Thyroid gland (tissue), 4 donors: ENCODE measurements around the gene RAB13.

ENCODE experiments used
- CTCF ChIP-seq, 6 experiments: fragments of 200-600 bp in 3 of 6; fragments of 450-650 bp in 3 of 6; sonication (generic) in 3 of 6; IDR thresholded peaks; one replicate each; pipeline ENCODE4 v1.5.1; 2016 to 2019; ENCODE audit warnings: antibody characterized with exemption in 6 of 6, mild to moderate bottlenecking in 2 of 6, inconsistent platforms in 1 of 6, moderate library complexity in 1 of 6
- POLR2A ChIP-seq, 2 donors: fragments of 450-650 bp; IDR thresholded peaks; one replicate each; pipeline ENCODE4 v1.6.1; 2017; ENCODE audit warnings: antibody characterized with exemption in 2 of 2, mild to moderate bottlenecking in 2 of 2, moderate library complexity in 1 of 2

GRCh38 chr1:153967107-153967999 is 18.8 kb downstream of the RAB13 start, which contains the start of gene CREB3L4:
- peak in 3 of 6 experiments; percentile 16 to 33 (median 30) for TF ChIP-seq CTCF (IDR thresholded peaks at IDR 0.05)
- TF ChIP-seq POLR2A (IDR thresholded peaks at IDR 0.05), result peak; percentile 86 to 96
